ENCODE data around the gene CERS3.

DNA sequence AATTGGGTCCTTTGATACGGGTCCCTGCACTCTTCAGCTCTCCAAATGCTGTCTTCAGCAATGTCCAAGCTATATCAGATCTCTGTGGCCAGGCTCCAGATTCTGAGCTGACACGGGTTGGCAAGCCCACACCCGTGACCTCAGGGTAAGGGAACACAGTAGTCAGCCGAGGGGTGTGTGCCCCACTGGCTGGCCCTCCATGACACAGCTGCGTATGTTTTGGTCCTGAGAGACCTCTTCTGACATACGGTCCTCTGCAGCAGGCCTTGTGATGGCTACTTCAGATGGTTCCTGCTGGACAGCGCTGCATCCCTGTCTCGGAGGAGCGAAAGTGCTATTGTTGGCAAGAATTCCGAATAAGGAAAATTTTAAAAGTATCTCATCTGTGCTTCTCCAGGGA lies 101.8 kb downstream of the CERS3 start:
- TF ChIP-seq, protein P1, sequence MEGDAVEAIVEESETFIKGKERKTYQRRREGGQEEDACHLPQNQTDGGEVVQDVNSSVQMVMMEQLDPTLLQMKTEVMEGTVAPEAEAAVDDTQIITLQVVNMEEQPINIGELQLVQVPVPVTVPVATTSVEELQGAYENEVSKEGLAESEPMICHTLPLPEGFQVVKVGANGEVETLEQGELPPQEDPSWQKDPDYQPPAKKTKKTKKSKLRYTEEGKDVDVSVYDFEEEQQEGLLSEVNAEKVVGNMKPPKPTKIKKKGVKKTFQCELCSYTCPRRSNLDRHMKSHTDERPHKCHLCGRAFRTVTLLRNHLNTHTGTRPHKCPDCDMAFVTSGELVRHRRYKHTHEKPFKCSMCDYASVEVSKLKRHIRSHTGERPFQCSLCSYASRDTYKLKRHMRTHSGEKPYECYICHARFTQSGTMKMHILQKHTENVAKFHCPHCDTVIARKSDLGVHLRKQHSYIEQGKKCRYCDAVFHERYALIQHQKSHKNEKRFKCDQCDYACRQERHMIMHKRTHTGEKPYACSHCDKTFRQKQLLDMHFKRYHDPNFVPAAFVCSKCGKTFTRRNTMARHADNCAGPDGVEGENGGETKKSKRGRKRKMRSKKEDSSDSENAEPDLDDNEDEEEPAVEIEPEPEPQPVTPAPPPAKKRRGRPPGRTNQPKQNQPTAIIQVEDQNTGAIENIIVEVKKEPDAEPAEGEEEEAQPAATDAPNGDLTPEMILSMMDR (optimal IDR thresholded peaks at IDR 0.05 in 1 of 3, IDR thresholded peaks at IDR 0.05 in 1 of 3, conservative IDR thresholded peaks at IDR 0.05 in 1 of 3; ENCODE audit: extremely low read depth in 1 of 3, insufficient read depth in 2 of 3, low read length in 3 of 3): no peak
- TF ChIP-seq EZH2 (IDR thresholded peaks at IDR 0.05; ENCODE audit: low read length): no peak
